ENCODE results near the gene HOXC6. TPM values are rescaled to one million over a fixed set of nuclear protein-coding genes. Genes with fewer than 3 reads are reported as not detected.

HOXC6 gene
- total and polyA plus RNA-seq, 9 of the 15 experiments (the other 6 are each of a cell fraction or from before 2014, with no cell fraction given) = 0.06 to 4.0 (median 1.4) TPM

MicroRNA genes within 50 kb of the gene (microRNA counts, 767-probe panel; counts per million panel counts)
- 3,672 counts per million, percentile 77 among the panel's probes with 10 or more counts for microRNA hsa-miR-196a-5p
- not detected for microRNA hsa-miR-615-3p
- microRNA hsa-miR-615-5p = not detected

Small RNA genes lying within 50 kb of the gene (microRNA-seq; reads per million reads assigned to microRNA genes)
- gene MIR196A2 (ENCODE audit: borderline microRNAs expressed) = 149 reads per million, percentile 82 among the genes with 10 or more reads in this experiment
- 15.6 reads per million, percentile 62 among the genes with 10 or more reads in this experiment for gene MIR615 (ENCODE audit: borderline microRNAs expressed)

Small RNA genes lying within 50 kb of the gene (small RNA-seq; reads per million reads assigned to genes)
- not detected for gene HOXC5
- 7.5 reads per million, percentile 94 among the genes with 10 or more reads in this experiment for gene MIR196A2
- gene MIR615 = 8.7 reads per million, percentile 95 among the genes with 10 or more reads in this experiment

Other genes starting within 250 kb of the HOXC6 start
Only the 7 nearest of the 10 such genes appear.
- gene HOXC11, start 55.3 kb upstream of the HOXC6 start, total RNA-seq (2014; rRNA removed) = not detected in 2 replicates
- gene HOXC11, start 55.3 kb upstream of the HOXC6 start, total RNA-seq (2014; rRNA removed; fragmentation: Illumina TruSeq; extraction: Trizol) = not detected in 2 replicates
- not detected in 2 replicates for gene HOXC11, start 55.3 kb upstream of the HOXC6 start, total RNA-seq (2015; rRNA removed; fragmentation: Illumina TruSeq; extraction: Trizol)
- gene HOXC11, start 55.3 kb upstream of the HOXC6 start, total RNA-seq (2021) = not detected in 2 replicates
- 0.04 TPM in 1 of 2 replicates, not detected in the other for gene HOXC11, start 55.3 kb upstream of the HOXC6 start, polyA plus RNA-seq (2011; rRNA removed)
- not detected in 2 replicates for gene HOXC11, start 55.3 kb upstream of the HOXC6 start, polyA plus RNA-seq (2014; fragmentation: Illumina TruSeq; extraction: Trizol)
- not detected for gene HOXC11, start 55.3 kb upstream of the HOXC6 start, polyA plus RNA-seq (2014; fragmentation: Nextera tagmentation; extraction: Ambion mirVana)
- not detected in 2 replicates for gene HOXC11, start 55.3 kb upstream of the HOXC6 start, polyA plus RNA-seq (2014; rRNA removed)
- not detected in 2 replicates for gene HOTAIR, start 53.5 kb upstream of the HOXC6 start, total RNA-seq (2014; rRNA removed)
- gene HOTAIR, start 53.5 kb upstream of the HOXC6 start, total RNA-seq (2014; rRNA removed; fragmentation: Illumina TruSeq; extraction: Trizol) = not detected in 2 replicates
- not detected in 2 replicates for gene HOTAIR, start 53.5 kb upstream of the HOXC6 start, total RNA-seq (2015; rRNA removed; fragmentation: Illumina TruSeq; extraction: Trizol)
- not detected in 2 replicates for gene HOTAIR, start 53.5 kb upstream of the HOXC6 start, total RNA-seq (2021)
- gene HOTAIR, start 53.5 kb upstream of the HOXC6 start, polyA plus RNA-seq (2011; rRNA removed) = 0.03 and 0.04 TPM in 2 replicates
- gene HOTAIR, start 53.5 kb upstream of the HOXC6 start, polyA plus RNA-seq (2014; fragmentation: Illumina TruSeq; extraction: Trizol) = not detected in 2 replicates
- gene HOTAIR, start 53.5 kb upstream of the HOXC6 start, polyA plus RNA-seq (2014; fragmentation: Nextera tagmentation; extraction: Ambion mirVana) = not detected
- 0.15 TPM in 1 of 2 replicates, not detected in the other for gene HOTAIR, start 53.5 kb upstream of the HOXC6 start, polyA plus RNA-seq (2014; rRNA removed)
- 0.08 and 0.14 TPM in 2 replicates for gene HOXC10, start 43.3 kb upstream of the HOXC6 start, total RNA-seq (2014; rRNA removed)
- not detected in 2 replicates for gene HOXC10, start 43.3 kb upstream of the HOXC6 start, total RNA-seq (2014; rRNA removed; fragmentation: Illumina TruSeq; extraction: Trizol)
- 0.23 TPM in 1 of 2 replicates, not detected in the other for gene HOXC10, start 43.3 kb upstream of the HOXC6 start, total RNA-seq (2015; rRNA removed; fragmentation: Illumina TruSeq; extraction: Trizol)
- 0.35 and 0.69 TPM in 2 replicates for gene HOXC10, start 43.3 kb upstream of the HOXC6 start, total RNA-seq (2021)
- gene HOXC10, start 43.3 kb upstream of the HOXC6 start, polyA plus RNA-seq (2011; rRNA removed) = 0.08 and 0.13 TPM in 2 replicates
- 0.37 and 0.77 TPM in 2 replicates for gene HOXC10, start 43.3 kb upstream of the HOXC6 start, polyA plus RNA-seq (2014; fragmentation: Illumina TruSeq; extraction: Trizol)
- under 1 TPM; 0.25 to 0.42 TPM for gene HOXC10, start 43.3 kb upstream of the HOXC6 start, polyA plus RNA-seq (2014; fragmentation: Nextera tagmentation; extraction: Ambion mirVana)
- gene HOXC10, start 43.3 kb upstream of the HOXC6 start, polyA plus RNA-seq (2014; rRNA removed) = 0.63 and 0.73 TPM in 2 replicates
- gene HOXC9, start 28.3 kb upstream of the HOXC6 start, total RNA-seq (2014; rRNA removed) = 10.5 and 13.9 TPM in 2 replicates
- 5.7 and 8.0 TPM in 2 replicates for gene HOXC9, start 28.3 kb upstream of the HOXC6 start, total RNA-seq (2014; rRNA removed; fragmentation: Illumina TruSeq; extraction: Trizol)
- gene HOXC9, start 28.3 kb upstream of the HOXC6 start, total RNA-seq (2015; rRNA removed; fragmentation: Illumina TruSeq; extraction: Trizol) = 10.4 and 10.9 TPM in 2 replicates
- 9.3 and 9.9 TPM in 2 replicates for gene HOXC9, start 28.3 kb upstream of the HOXC6 start, total RNA-seq (2021)
- 1.1 and 1.7 TPM in 2 replicates for gene HOXC9, start 28.3 kb upstream of the HOXC6 start, polyA plus RNA-seq (2011; rRNA removed)
- gene HOXC9, start 28.3 kb upstream of the HOXC6 start, polyA plus RNA-seq (2014; fragmentation: Illumina TruSeq; extraction: Trizol) = 8.8 and 9.9 TPM in 2 replicates
- gene HOXC9, start 28.3 kb upstream of the HOXC6 start, polyA plus RNA-seq (2014; fragmentation: Nextera tagmentation; extraction: Ambion mirVana) = 1 to 10 TPM; 1.9 to 2.2 TPM
- gene HOXC9, start 28.3 kb upstream of the HOXC6 start, polyA plus RNA-seq (2014; rRNA removed) = 5.1 and 10.4 TPM in 2 replicates
- gene HOXC8, start 19.5 kb upstream of the HOXC6 start, total RNA-seq (2014; rRNA removed) = 0.32 and 0.57 TPM in 2 replicates
- 0.62 and 0.80 TPM in 2 replicates for gene HOXC8, start 19.5 kb upstream of the HOXC6 start, total RNA-seq (2014; rRNA removed; fragmentation: Illumina TruSeq; extraction: Trizol)
- 0.53 and 0.76 TPM in 2 replicates for gene HOXC8, start 19.5 kb upstream of the HOXC6 start, total RNA-seq (2015; rRNA removed; fragmentation: Illumina TruSeq; extraction: Trizol)
- gene HOXC8, start 19.5 kb upstream of the HOXC6 start, total RNA-seq (2021) = 0.72 and 0.95 TPM in 2 replicates
- gene HOXC8, start 19.5 kb upstream of the HOXC6 start, polyA plus RNA-seq (2011; rRNA removed) = 0.57 TPM in 2 replicates
- gene HOXC8, start 19.5 kb upstream of the HOXC6 start, polyA plus RNA-seq (2014; fragmentation: Illumina TruSeq; extraction: Trizol) = 1.3 and 1.4 TPM in 2 replicates
- gene HOXC8, start 19.5 kb upstream of the HOXC6 start, polyA plus RNA-seq (2014; fragmentation: Nextera tagmentation; extraction: Ambion mirVana) = under 1 TPM; 0.20 to 0.21 TPM
- 0.94 and 1.1 TPM in 2 replicates for gene HOXC8, start 19.5 kb upstream of the HOXC6 start, polyA plus RNA-seq (2014; rRNA removed)
- 0.18 and 0.53 TPM in 2 replicates for gene HOXC5, start 4.6 kb downstream of the HOXC6 start, total RNA-seq (2014; rRNA removed)
- gene HOXC5, start 4.6 kb downstream of the HOXC6 start, total RNA-seq (2014; rRNA removed; fragmentation: Illumina TruSeq; extraction: Trizol) = not detected in 2 replicates
- 0.14 TPM in 1 of 2 replicates, not detected in the other for gene HOXC5, start 4.6 kb downstream of the HOXC6 start, total RNA-seq (2015; rRNA removed; fragmentation: Illumina TruSeq; extraction: Trizol)
- gene HOXC5, start 4.6 kb downstream of the HOXC6 start, total RNA-seq (2021) = 0.31 and 0.40 TPM in 2 replicates
- not detected in 2 replicates for gene HOXC5, start 4.6 kb downstream of the HOXC6 start, polyA plus RNA-seq (2011; rRNA removed)
- gene HOXC5, start 4.6 kb downstream of the HOXC6 start, polyA plus RNA-seq (2014; fragmentation: Illumina TruSeq; extraction: Trizol) = 0.10 TPM in 1 of 2 replicates, not detected in the other
- gene HOXC5, start 4.6 kb downstream of the HOXC6 start, polyA plus RNA-seq (2014; fragmentation: Nextera tagmentation; extraction: Ambion mirVana) = not detected
- gene HOXC5, start 4.6 kb downstream of the HOXC6 start, polyA plus RNA-seq (2014; rRNA removed) = 0.44 TPM in 1 of 2 replicates, not detected in the other
- 0.41 and 0.50 TPM in 2 replicates for gene HOXC4, start 25.4 kb downstream of the HOXC6 start, total RNA-seq (2014; rRNA removed)
- 0.25 and 0.41 TPM in 2 replicates for gene HOXC4, start 25.4 kb downstream of the HOXC6 start, total RNA-seq (2014; rRNA removed; fragmentation: Illumina TruSeq; extraction: Trizol)
- 0.30 and 0.58 TPM in 2 replicates for gene HOXC4, start 25.4 kb downstream of the HOXC6 start, total RNA-seq (2015; rRNA removed; fragmentation: Illumina TruSeq; extraction: Trizol)
- 0.75 and 1.1 TPM in 2 replicates for gene HOXC4, start 25.4 kb downstream of the HOXC6 start, total RNA-seq (2021)
- gene HOXC4, start 25.4 kb downstream of the HOXC6 start, polyA plus RNA-seq (2011; rRNA removed) = 0.38 and 0.73 TPM in 2 replicates
- gene HOXC4, start 25.4 kb downstream of the HOXC6 start, polyA plus RNA-seq (2014; fragmentation: Illumina TruSeq; extraction: Trizol) = 0.36 and 0.71 TPM in 2 replicates
- gene HOXC4, start 25.4 kb downstream of the HOXC6 start, polyA plus RNA-seq (2014; fragmentation: Nextera tagmentation; extraction: Ambion mirVana) = under 1 TPM in 1 of 2 experiments, not detected in 1; 0.06 TPM
- gene HOXC4, start 25.4 kb downstream of the HOXC6 start, polyA plus RNA-seq (2014; rRNA removed) = 0.70 and 1.5 TPM in 2 replicates